Measurements from ENCODE around the gene TTLL7.

DNA sequence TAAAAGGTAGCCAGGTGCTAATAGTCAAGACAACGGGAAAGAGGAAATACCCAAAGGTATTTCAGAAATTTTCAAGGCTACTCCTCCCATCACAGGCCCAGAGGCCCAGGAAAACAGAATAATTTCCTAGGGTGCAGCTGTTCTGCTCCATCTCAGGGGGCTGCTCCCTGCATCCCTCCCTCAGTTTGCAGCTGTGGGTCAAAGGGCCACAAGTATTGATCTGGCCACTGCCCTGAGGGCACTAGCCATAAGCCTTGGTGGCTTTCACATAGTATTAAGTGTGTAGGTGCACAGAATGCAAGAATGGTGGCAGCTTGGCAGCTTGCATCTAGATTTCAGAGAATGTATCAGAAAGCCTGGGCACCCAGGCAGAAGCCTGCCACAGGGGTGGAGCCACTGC lies 179.5 kb downstream of the TTLL7 start:
- TF ChIP-seq, protein P1, sequence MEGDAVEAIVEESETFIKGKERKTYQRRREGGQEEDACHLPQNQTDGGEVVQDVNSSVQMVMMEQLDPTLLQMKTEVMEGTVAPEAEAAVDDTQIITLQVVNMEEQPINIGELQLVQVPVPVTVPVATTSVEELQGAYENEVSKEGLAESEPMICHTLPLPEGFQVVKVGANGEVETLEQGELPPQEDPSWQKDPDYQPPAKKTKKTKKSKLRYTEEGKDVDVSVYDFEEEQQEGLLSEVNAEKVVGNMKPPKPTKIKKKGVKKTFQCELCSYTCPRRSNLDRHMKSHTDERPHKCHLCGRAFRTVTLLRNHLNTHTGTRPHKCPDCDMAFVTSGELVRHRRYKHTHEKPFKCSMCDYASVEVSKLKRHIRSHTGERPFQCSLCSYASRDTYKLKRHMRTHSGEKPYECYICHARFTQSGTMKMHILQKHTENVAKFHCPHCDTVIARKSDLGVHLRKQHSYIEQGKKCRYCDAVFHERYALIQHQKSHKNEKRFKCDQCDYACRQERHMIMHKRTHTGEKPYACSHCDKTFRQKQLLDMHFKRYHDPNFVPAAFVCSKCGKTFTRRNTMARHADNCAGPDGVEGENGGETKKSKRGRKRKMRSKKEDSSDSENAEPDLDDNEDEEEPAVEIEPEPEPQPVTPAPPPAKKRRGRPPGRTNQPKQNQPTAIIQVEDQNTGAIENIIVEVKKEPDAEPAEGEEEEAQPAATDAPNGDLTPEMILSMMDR (IDR thresholded peaks at IDR 0.05), result no peak
- no peak for TF ChIP-seq POLR2A (IDR thresholded peaks at IDR 0.05)
